IMR-90 (cell line): ENCODE measurements around the gene IFTAP. TPM values are rescaled to one million over a fixed set of nuclear protein-coding genes. Genes with fewer than 3 reads are reported as not detected.

Experiments
- ATAC-seq: fragments of 200-7000 bp; cut with Tn5 transposase; 2 replicates; pipeline ENCODE4 v1.9.1; 2020; ENCODE audit warnings: low read depth, mild to moderate bottlenecking, moderate library complexity
- BruUV-seq: library from RNA; stranded (reverse); fragments of 400-500 nt; replicated peaks from 2 replicates; lab custom pipeline; 2021; lab: Mats Ljungman, UMichigan
- CTCF ChIA-PET: fragments of 300-600 bp; formaldehyde crosslinking; extraction: SDS; loops from one replicate; lab custom pipeline; 2021; ENCODE audit warnings: antibody characterized with exemption; lab: Yijun Ruan, JAX
- POLR2A ChIA-PET: fragments of 300-600 bp; sonication (Branson Sonifier 250); formaldehyde crosslinking; loops from one replicate; lab custom pipeline; 2022; ENCODE audit warnings: antibody characterized with exemption; ENCODE audit not compliant: unreplicated experiment; lab: Charles Lee
- DNase-seq: peaks from one replicate; pipeline ENCODE4 v3.0.0; 2013
- H2AFZ ChIP-seq: replicated peaks from 2 replicates; pipeline ENCODE3; 2013; ENCODE audit warnings: low read length, mild to moderate bottlenecking; ENCODE audit not compliant: poor library complexity
- H2AK5ac ChIP-seq: 2 replicates; pipeline ENCODE4 v1.6.1; 2013; ENCODE audit warnings: low read depth, low read length, inconsistent platforms
- H2AK9ac ChIP-seq: replicated peaks from 2 replicates; pipeline ENCODE3; 2013; ENCODE audit warnings: mild to moderate bottlenecking, low read depth, low read length, moderate library complexity; ENCODE audit not compliant: poor library complexity
- H2BK120ac ChIP-seq: 2 replicates; pipeline ENCODE4 v1.6.1; 2013; ENCODE audit warnings: low read depth, low read length, inconsistent platforms
- H2BK15ac ChIP-seq: 3 replicates; pipeline ENCODE4 v1.6.1; 2013; ENCODE audit warnings: low read depth, low read length, inconsistent platforms
- H2BK20ac ChIP-seq: 2 replicates; pipeline ENCODE4 v1.6.1; 2013; ENCODE audit warnings: low read depth, mild to moderate bottlenecking, inconsistent platforms, low read length, moderate library complexity
- H2BK5ac ChIP-seq: 2 replicates; pipeline ENCODE4 v1.6.1; 2013; ENCODE audit warnings: mild to moderate bottlenecking, low read depth, low read length, inconsistent platforms; ENCODE audit not compliant: poor library complexity, severe bottlenecking
- H3K14ac ChIP-seq: replicated peaks from 2 replicates; pipeline ENCODE4 v1.6.1; 2013; ENCODE audit warnings: low read depth, low read length, inconsistent platforms
- H3K18ac ChIP-seq: 2 replicates; pipeline ENCODE4 v1.6.1; 2013; ENCODE audit warnings: low read depth, low read length, control low read depth
- H3K23ac ChIP-seq: 2 replicates; pipeline ENCODE4 v1.6.1; 2013; ENCODE audit warnings: low read depth, low read length, inconsistent platforms
- H3K27ac ChIP-seq: 2 replicates; pipeline ENCODE4 v1.5.1; 2013; ENCODE audit warnings: mild to moderate bottlenecking, control low read depth, low read length; ENCODE audit not compliant: insufficient read depth
- H3K27me3 ChIP-seq: 2 replicates; pipeline ENCODE4 v1.6.1; 2013; ENCODE audit warnings: low read length; ENCODE audit not compliant: control insufficient read depth, insufficient read depth
- H3K36me3 ChIP-seq: 2 replicates; pipeline ENCODE4 v1.6.1; 2013; ENCODE audit warnings: low read length, mixed read lengths; ENCODE audit not compliant: control insufficient read depth, insufficient read depth
- H3K4ac ChIP-seq: 2 replicates; pipeline ENCODE4 v1.6.1; 2013; ENCODE audit warnings: low read depth, low read length, inconsistent platforms
- H3K4me1 ChIP-seq: 2 replicates; pipeline ENCODE4 v1.6.1; 2013; ENCODE audit warnings: low read length, mixed read lengths; ENCODE audit not compliant: control insufficient read depth, insufficient read depth
- H3K4me2 ChIP-seq: 2 replicates; pipeline ENCODE4 v1.6.1; 2013; ENCODE audit warnings: low read depth, mild to moderate bottlenecking, control low read depth, low read length, moderate library complexity
- H3K4me3 ChIP-seq: 2 replicates; pipeline ENCODE4 v1.5.1; 2013; ENCODE audit warnings: low read depth, mild to moderate bottlenecking, control low read depth, low read length, moderate library complexity; ENCODE audit not compliant: insufficient read depth
- H3K56ac ChIP-seq: 2 replicates; pipeline ENCODE4 v1.6.1; 2013; ENCODE audit warnings: low read length, inconsistent platforms; ENCODE audit not compliant: insufficient read depth; ENCODE audit errors: extremely low read depth
- H3K79me1 ChIP-seq, 2 experiments: 2 replicates each; pipeline ENCODE4 v1.6.1; 2013; ENCODE audit warnings: low read length in 2 of 2, inconsistent platforms in 1 of 2, low read depth in 1 of 2
- H3K9ac ChIP-seq: 2 replicates; pipeline ENCODE4 v1.6.1; 2013; ENCODE audit warnings: low read depth, low read length, control low read depth
- H3K9me1 ChIP-seq: 2 replicates; pipeline ENCODE4 v1.6.1; 2013; ENCODE audit warnings: low read length, inconsistent platforms; ENCODE audit not compliant: insufficient read depth
- H3K9me3 ChIP-seq: 2 replicates; pipeline ENCODE4 v1.6.1; 2013; ENCODE audit warnings: low read length; ENCODE audit not compliant: control insufficient read depth, insufficient read depth
- H4K20me1 ChIP-seq: 2 replicates; pipeline ENCODE4 v1.6.1; 2013; ENCODE audit warnings: low read length, inconsistent platforms; ENCODE audit not compliant: insufficient read depth
- H4K5ac ChIP-seq: 2 replicates; pipeline ENCODE4 v1.6.1; 2013; ENCODE audit warnings: mild to moderate bottlenecking, low read depth, low read length, control low read depth
- H4K8ac ChIP-seq, 2 experiments: 2 replicates each; pipeline ENCODE4 v1.6.1; 2013; ENCODE audit warnings: low read depth in 2 of 2, low read length in 2 of 2, control low read depth in 1 of 2, inconsistent platforms in 1 of 2
- H4K91ac ChIP-seq: 2 replicates; pipeline ENCODE4 v1.6.1; 2013; ENCODE audit warnings: low read depth, low read length, inconsistent platforms; ENCODE audit not compliant: insufficient read depth
- BHLHE40 ChIP-seq: fragments of 150-350 bp; IDR thresholded peaks from 2 replicates; pipeline ENCODE4 v1.6.1; 2016; ENCODE audit warnings: mild to moderate bottlenecking, low read depth, low read length
- CEBPB ChIP-seq: IDR thresholded peaks from 2 replicates; pipeline ENCODE4 v1.6.1; 2012; ENCODE audit warnings: low read depth, low read length, improper control_type of control experiment
- CHD1 ChIP-seq: IDR thresholded peaks from 2 replicates; pipeline ENCODE4 v1.6.1; 2012; ENCODE audit warnings: low read depth, low read length, improper control_type of control experiment
- CTCF ChIP-seq: conservative IDR thresholded peaks from 2 replicates; pipeline ENCODE4 v1.5.1; 2012; ENCODE audit warnings: mild to moderate bottlenecking, low read depth, low read length, improper control_type of control experiment
- FOS ChIP-seq: fragments of 150-350 bp; IDR thresholded peaks from 2 replicates; pipeline ENCODE4 v1.6.1; 2016; ENCODE audit warnings: low read depth, low read length
- MAFK ChIP-seq: IDR thresholded peaks from 2 replicates; pipeline ENCODE4 v1.6.1; 2012; ENCODE audit warnings: low read depth, low read length, improper control_type of control experiment
- MAZ ChIP-seq: IDR thresholded peaks from 2 replicates; pipeline ENCODE4 v1.6.1; 2012; ENCODE audit warnings: low read depth, mild to moderate bottlenecking, low read length, improper control_type of control experiment, moderate library complexity, borderline replicate concordance
- MXI1 ChIP-seq: IDR thresholded peaks from 2 replicates; pipeline ENCODE4 v1.6.1; 2012; ENCODE audit warnings: low read depth, mild to moderate bottlenecking, low read length, moderate library complexity, borderline replicate concordance
- NFE2L2 ChIP-seq: fragments of 150-350 bp; IDR thresholded peaks from 2 replicates; pipeline ENCODE4 v1.6.1; 2016; ENCODE audit warnings: low read depth, mild to moderate bottlenecking, low read length
- POLR2A ChIP-seq: IDR thresholded peaks from 2 replicates; pipeline ENCODE4 v1.6.1; 2012; ENCODE audit warnings: mild to moderate bottlenecking, low read depth, low read length
- RAD21 ChIP-seq: IDR thresholded peaks from 2 replicates; pipeline ENCODE4 v1.6.1; 2012; ENCODE audit warnings: low read length, improper control_type of control experiment
- RCOR1 ChIP-seq: IDR thresholded peaks from 2 replicates; pipeline ENCODE4 v1.6.1; 2012; ENCODE audit warnings: mild to moderate bottlenecking, low read length, improper control_type of control experiment; ENCODE audit not compliant: insufficient replicate concordance
- RFX5 ChIP-seq: IDR thresholded peaks from 2 replicates; pipeline ENCODE4 v1.8.0; 2012; ENCODE audit warnings: low read depth, mild to moderate bottlenecking, low read length, moderate library complexity
- SMC3 ChIP-seq: fragments of 150-350 bp; IDR thresholded peaks from 2 replicates; pipeline ENCODE4 v1.6.1; 2016; ENCODE audit warnings: low read depth, mild to moderate bottlenecking, antibody characterized with exemption, low read length, moderate library complexity
- WGBS, 2 experiments: methylation state at CpG; one replicate each; pipeline versions ENCODE4 v1.1.5 to v1.1.7; 2013; ENCODE audit warnings: missing lambda C conversion rate in 2 of 2; ENCODE audit not compliant: insufficient read length in 1 of 2; ENCODE audit errors: extremely low coverage in 2 of 2; 5-methylcytosine and 5-hydroxymethylcytosine counted together
- dilution Hi-C: fragments of 300-500 bp; cut with HindIII; formaldehyde crosslinking; loops from one replicate; pipeline ENCODE4 v1.14.3; 2018; ENCODE audit warnings: low sequenced_read_pairs; ENCODE audit not compliant: unreplicated experiment
- in situ Hi-C: fragments of 300-500 bp; cut with MboI; formaldehyde crosslinking; loops from 3 replicates; pipeline ENCODE4 v1.14.3; 2019; ENCODE audit warnings: low sequenced_read_pairs, inconsistent platforms, mixed read lengths
- intact Hi-C: fragments of 100-400 bp; cut with micrococcal nuclease; formaldehyde crosslinking; loops from 2 replicates; pipeline ENCODE4 v1.10.0; 2022
- polyA plus RNA-seq, 3 experiments: library from polyadenylated mRNA; depleted of rRNA; stranded (reverse); fragments of >200 nt; gene quantifications; 2 replicates each; pipeline ENCODE4 v1.2.3, GENCODE V29; 2012; ENCODE audit warnings: low replicate concordance in 1 of 3
- total RNA-seq: library from RNA; depleted of rRNA; stranded (reverse); fragments of >200 nt; gene quantifications from 2 replicates; pipeline ENCODE4 v1.2.3, GENCODE V29; 2012
- TF ChIP-seq, protein P1 (sequence below): fragments of 150-350 bp; IDR thresholded peaks from 2 replicates; pipeline ENCODE4 v1.6.1; 2016; ENCODE audit warnings: low read depth, mild to moderate bottlenecking, low read length, moderate library complexity, borderline replicate concordance

IFTAP gene
- total and polyA plus RNA-seq, 2 of the 4 experiments (the other 2 are of a cell fraction) = 15.8 to 28.5 TPM

DNA sequence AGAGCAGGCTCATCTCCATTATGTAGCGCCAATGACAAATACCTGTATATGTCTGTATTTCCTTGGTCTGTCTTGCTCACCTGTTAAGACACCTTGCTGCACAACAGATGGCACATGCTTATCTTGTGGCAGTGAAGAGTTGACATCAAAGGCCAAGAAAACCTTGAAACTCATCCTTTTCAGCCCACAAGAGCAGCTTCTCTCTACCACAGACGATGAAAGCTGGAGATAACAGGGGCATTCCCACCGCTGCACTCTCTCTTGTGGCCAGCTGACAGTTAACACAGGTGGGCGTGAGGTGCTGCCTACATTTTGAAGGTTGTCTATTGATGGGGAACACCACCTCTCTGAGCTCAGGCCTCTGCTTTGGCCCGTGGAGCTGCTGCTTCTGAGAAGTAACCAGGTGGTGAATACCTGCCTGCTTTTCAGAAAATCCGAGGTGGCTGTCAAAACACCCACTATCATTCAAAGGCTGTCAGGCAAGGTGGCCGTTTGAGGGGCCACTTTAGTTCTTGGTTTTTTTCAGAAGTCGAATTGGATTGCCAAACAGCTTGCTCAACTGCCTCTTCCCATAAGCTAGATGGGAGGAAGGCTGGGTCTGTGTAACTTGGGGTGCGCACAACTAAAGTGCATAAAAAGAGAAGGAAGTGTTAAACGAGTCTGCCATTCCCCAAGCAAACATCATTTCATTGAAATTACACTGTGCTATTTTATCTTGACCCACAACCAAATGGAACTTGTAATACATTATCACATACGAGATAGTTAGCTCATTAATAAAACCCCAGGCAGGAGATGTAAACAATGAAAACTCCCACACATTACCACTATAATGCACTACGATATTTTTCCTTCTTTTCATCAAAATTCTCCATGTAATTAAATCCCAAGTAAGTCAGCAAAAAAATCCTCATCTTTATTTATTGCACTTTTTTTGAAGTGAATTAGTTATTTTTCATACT, 90.8 kb downstream of the IFTAP start:
- no peak overlapping the region for H3K4me3 ChIP-seq
- H2AK5ac ChIP-seq = no peak overlapping the region
- H4K8ac ChIP-seq = no peak overlapping the region
- H3K4ac ChIP-seq = no peak overlapping the region
- H3K9me3 ChIP-seq = no peaks in the 10 kb centered on the region
- no peak overlapping the region for H2BK120ac ChIP-seq
- no peak for DNase-seq
- no peak overlapping the region for H3K27ac ChIP-seq
- in situ Hi-C loops (no loop called here), dilution Hi-C loops (no loop called here), intact Hi-C loops (no loop called here)
- no peak overlapping the region for H3K18ac ChIP-seq
- no peak overlapping the region for H2BK5ac ChIP-seq
- ATAC-seq = no peak
- no peak overlapping the region for H3K14ac ChIP-seq
- no peak overlapping the region for H2BK20ac ChIP-seq
- H3K23ac ChIP-seq = no peak overlapping the region
- no peak overlapping the region for H3K56ac ChIP-seq
- no peak overlapping the region for H4K5ac ChIP-seq
- CTCF ChIA-PET = interaction anchor here (1.2 kb wide), 1 partner anchor 11 kb away, joined by 5 read pairs; no protein-coding TSS in a partner anchor
- no peak overlapping the region for H2AK9ac ChIP-seq
- H2BK15ac ChIP-seq = no peak overlapping the region
- no peaks in the 10 kb centered on the region for H3K36me3 ChIP-seq
- H3K79me1 ChIP-seq = no peaks in the 10 kb centered on the region
- POLR2A ChIA-PET = no interaction called here
- no peak overlapping the region for H3K4me2 ChIP-seq
- no peak overlapping the region for H2AFZ ChIP-seq
- no TSS peak for BruUV-seq
- H4K20me1 ChIP-seq = no peaks in the 10 kb centered on the region
- H3K9me1 ChIP-seq = no peaks in the 10 kb centered on the region
- no peak overlapping the region for H4K91ac ChIP-seq
- no peak overlapping the region for H3K9ac ChIP-seq
- WGBS, 2 experiments = 50% methylated on average over 2 of the region's 12 CpGs; no CpG with 5 or more reads in 1 of the 2 experiments
- peaks cover 2% of the 10 kb centered on the region for H3K27me3 ChIP-seq
- H3K4me1 ChIP-seq = no peaks in the 10 kb centered on the region
- no peak for TF ChIP-seq MXI1
- TF ChIP-seq, protein P1, sequence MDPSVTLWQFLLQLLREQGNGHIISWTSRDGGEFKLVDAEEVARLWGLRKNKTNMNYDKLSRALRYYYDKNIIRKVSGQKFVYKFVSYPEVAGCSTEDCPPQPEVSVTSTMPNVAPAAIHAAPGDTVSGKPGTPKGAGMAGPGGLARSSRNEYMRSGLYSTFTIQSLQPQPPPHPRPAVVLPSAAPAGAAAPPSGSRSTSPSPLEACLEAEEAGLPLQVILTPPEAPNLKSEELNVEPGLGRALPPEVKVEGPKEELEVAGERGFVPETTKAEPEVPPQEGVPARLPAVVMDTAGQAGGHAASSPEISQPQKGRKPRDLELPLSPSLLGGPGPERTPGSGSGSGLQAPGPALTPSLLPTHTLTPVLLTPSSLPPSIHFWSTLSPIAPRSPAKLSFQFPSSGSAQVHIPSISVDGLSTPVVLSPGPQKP = no peak
- TF ChIP-seq RCOR1 = no peak
- TF ChIP-seq BHLHE40 = no peak
- TF ChIP-seq CHD1 = no peak
- no peak for TF ChIP-seq CTCF
- TF ChIP-seq CEBPB = no peak
- TF ChIP-seq NFE2L2 = no peak
- no peak for TF ChIP-seq FOS
- TF ChIP-seq MAZ = no peak
- TF ChIP-seq POLR2A = no peak
- no peak for TF ChIP-seq SMC3
- no peak for TF ChIP-seq RAD21
- TF ChIP-seq RFX5 = no peak
- no peak for TF ChIP-seq MAFK
